Endothelial cell of umbilical vein (primary cell): ENCODE data around the gene SETD6.

Experiments
- EZH2 ChIP-seq: IDR thresholded peaks from 2 replicates; pipeline ENCODE4 v1.6.1; 2012; ENCODE audit warnings: borderline replicate concordance, low read depth, mild to moderate bottlenecking, moderate library complexity, low read length, inconsistent platforms; ENCODE audit not compliant: severe bottlenecking
- TF ChIP-seq, protein P1 (sequence below), 2 donors: IDR thresholded peaks; 1 replicate in 1 of 2; 2 replicates in 1 of 2; pipeline ENCODE4 v1.5.1; 2011; ENCODE audit warnings: low read length in 2 of 2, mild to moderate bottlenecking in 2 of 2, moderate library complexity in 2 of 2, control low read depth in 1 of 2, inconsistent platforms in 1 of 2, low read depth in 1 of 2; ENCODE audit not compliant: insufficient read depth in 1 of 2; ENCODE audit errors: extremely low read depth in 1 of 2

DNA sequence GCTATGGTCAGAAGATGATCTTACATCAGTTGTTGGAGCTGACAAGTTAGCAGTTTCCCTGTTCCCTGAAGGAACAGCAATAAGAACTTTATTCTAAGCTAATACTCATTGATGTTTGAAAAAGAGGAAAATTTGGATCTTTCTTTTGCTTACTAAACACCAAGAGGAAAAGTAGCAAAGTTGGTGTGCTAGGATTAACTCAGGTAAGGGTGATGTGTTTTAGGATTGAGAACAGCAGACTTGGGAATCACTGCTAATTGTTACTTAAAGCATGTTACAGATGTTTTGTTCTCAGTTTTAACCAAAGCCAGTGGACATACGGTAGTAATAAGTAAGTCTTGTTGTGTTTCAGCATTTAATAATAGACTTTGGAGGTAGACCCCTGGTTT, 3.7 kb downstream of the SETD6 start:
- TF ChIP-seq EZH2, result no peak
- TF ChIP-seq, protein P1, sequence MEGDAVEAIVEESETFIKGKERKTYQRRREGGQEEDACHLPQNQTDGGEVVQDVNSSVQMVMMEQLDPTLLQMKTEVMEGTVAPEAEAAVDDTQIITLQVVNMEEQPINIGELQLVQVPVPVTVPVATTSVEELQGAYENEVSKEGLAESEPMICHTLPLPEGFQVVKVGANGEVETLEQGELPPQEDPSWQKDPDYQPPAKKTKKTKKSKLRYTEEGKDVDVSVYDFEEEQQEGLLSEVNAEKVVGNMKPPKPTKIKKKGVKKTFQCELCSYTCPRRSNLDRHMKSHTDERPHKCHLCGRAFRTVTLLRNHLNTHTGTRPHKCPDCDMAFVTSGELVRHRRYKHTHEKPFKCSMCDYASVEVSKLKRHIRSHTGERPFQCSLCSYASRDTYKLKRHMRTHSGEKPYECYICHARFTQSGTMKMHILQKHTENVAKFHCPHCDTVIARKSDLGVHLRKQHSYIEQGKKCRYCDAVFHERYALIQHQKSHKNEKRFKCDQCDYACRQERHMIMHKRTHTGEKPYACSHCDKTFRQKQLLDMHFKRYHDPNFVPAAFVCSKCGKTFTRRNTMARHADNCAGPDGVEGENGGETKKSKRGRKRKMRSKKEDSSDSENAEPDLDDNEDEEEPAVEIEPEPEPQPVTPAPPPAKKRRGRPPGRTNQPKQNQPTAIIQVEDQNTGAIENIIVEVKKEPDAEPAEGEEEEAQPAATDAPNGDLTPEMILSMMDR (IDR thresholded peaks at IDR 0.05; ENCODE audit: extremely low read depth in 1 of 2, insufficient read depth in 1 of 2, low read depth in 1 of 2, low read length in 2 of 2), result no peak
